NCI-H1417 (cell line): ENCODE data around the gene ESAM.

Experiments used
- DNase-seq, 3 experiments: peaks; one replicate each; lab custom pipeline; 2025; lab: John Stamatoyannopoulos, UW

Gene ESAM

DNA sequence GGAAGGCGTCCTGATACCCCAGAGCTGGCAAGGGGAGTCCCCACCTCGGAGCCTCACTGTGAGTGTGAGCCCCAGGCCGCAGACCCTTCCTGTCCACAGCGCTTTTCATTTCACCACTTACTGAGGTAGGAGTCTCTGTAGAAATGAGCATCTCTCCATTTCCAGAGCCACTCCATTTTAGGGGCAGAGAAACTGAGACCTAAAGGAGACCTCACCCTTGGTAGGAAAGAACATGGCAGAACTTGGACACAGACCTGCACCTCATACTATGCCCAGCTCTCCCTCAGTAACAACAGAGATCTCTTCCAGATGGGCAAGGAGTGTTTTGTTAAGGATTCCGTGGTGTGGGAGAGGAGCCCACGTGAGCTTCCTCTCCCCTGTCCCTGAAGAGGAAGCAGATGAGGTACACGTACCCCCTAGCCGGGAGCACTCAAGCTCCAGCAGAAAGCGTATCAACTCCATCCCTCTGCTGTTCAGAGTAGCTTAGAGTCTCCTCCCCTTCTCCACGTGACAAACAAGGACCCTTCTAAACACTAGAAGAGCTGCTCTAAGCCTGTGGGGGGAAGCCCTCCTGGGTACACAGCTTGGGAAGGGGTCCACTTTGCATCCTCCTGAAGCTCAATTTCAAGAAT, 9.5 kb downstream of the ESAM start:
- no peak for DNase-seq

GRCh38 chr11:124751741-124752470, 10.2 kb downstream of the ESAM start, which contains the start of gene VSIG2:
Gene VSIG2 (minus strand): TSS chr11:124752255. CDS start chr11:124752137, 118 bp downstream.
- no peak for DNase-seq

- DNase-seq, result no peak
These were observed 10.7 kb downstream of the ESAM start for GRCh38 chr11:124751391-124751740.

DNA sequence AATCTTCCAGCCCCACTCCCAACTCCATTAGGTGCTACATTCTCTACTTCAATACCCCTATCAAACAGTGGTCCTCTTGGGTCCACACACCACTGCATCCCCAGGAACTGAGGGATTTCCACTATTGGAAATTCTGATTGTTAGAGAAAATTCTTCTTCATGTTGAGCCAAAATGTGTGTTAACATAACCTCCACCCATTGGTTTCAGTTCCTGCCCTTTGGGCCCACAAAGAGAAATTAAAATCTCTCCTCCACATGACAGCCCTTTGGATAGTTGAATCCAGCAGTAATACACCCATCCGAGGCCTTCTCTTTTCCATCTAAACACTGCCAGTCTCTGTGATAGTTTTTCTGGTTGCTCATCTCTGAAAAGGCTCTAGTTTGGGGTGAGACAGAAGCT, 12.2 kb downstream of the ESAM start:
- DNase-seq, result no peak

GRCh38 chr11:124748481-124749343, 13.4 kb downstream of the ESAM start:
- no peak for DNase-seq

DNA sequence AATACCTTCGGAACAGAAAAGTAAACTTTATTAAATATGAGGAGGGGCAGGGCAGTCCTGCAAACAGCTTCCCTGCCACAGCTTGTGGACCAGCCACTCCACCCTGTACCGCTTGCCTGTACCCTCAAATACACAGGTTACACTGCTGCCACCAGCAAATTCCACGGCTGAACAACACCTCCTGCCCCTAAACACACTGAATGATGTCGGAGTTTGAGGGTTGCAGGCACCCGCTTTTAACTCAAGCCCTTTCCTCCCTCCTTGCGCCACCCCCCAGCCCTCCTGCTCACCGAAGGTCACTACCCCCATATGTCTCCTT, 14.0 kb downstream of the ESAM start:
- DNase-seq, result no peak

GRCh38 chr11:124747406-124748099, 14.5 kb downstream of the ESAM start:
- DNase-seq, result no peak

DNA sequence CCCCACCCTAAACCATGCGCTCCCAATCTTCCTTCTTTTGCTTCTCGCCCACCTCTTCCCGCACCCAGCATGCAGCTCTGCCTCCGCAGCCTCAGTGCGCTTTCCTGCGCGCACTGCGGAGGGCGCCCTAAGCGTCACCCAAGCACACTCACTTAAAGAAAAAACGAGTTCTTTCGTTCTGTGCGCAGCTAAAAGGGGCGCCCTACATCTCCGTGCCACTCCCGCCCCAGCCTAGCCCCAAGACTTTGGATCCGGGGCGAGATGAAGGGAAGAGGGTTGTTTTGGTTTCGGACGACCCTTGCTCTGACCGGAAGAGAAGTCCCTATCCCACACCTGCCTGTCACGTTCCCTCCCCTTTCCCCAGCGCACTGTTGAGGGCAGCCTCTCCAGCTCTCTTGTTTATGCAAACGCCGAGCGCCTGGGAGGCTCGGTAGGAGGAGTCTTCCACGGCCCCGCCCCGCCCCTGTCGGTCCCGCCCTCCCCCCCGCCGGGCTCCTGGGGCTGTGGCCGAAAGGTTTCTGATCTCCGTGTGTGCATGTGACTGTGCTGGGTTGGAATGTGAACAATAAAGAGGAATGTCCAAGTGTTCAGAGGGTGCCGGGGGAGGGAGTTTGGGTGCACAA, 15.4 kb downstream of the ESAM start:
- DNase-seq, result peak; percentile 64 to 91 (median 91)

- DNase-seq, result peak in 2 of 3 experiments; percentile 53 to 62
These were observed 16.1 kb downstream of the ESAM start for GRCh38 chr11:124745835-124746620.

GRCh38 chr11:124745270-124745834, 16.7 kb downstream of the ESAM start:
- DNase-seq, result no peak

- no peak for DNase-seq
These were observed 19.0 kb downstream of the ESAM start for GRCh38 chr11:124743050-124743449.

DNA sequence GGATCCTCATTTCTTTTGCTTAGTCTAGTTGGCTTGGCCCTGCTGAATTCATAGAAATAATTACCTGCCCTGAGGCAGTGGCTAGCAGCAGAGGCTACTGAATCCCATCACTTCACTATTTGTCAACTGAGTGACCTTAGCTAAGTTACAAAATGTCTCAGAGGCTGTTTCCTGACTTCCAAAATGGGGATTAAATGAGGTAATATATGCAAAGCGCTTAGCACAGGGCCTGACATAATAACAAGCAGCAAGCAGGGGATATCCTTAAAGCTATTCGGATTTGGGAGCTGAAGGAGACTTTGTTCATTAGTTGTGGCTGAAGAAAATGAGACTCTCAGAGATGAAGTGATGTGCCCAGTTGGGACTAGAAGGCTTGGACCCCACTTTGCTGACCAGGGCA, 19.5 kb downstream of the ESAM start:
- no peak for DNase-seq

DNA sequence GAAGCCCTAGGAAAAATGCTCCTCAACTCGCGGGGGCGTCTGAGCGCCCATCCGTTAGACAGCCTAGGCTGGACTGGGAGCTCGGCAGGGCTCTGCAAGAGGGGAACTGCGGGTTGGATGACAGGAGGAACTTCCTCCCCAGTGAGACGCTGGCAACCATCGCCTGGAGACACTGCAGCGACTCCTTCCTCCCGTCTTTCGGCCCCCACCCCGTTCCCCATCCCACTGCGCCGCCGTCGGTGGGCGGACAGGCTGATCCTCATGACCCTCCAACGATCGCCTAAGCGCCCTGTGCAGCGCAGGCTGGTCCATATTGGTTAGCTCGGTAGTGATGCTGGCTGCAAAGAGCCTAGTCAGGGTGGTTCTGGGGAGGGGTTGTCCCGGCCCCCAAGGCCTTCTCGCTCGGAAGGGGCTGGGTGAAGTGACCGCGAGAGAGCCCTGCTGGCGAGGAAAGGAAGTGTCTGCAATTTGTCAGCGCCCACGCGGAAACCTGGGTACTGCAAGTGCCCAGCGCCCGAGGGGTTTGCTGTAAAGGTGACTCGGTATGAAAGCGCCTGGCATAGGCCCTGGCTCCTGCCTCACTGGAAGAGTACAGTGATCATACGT, 21.7 kb downstream of the ESAM start:
- DNase-seq, result peak in 2 of 3 experiments; percentile 62 to 74

- DNase-seq, result peak; percentile 90 to 96 (median 94)
These were observed 22.4 kb downstream of the ESAM start, which contains the start of gene NRGN for GRCh38 chr11:124739479-124740276. Gene NRGN (plus strand): TSS chr11:124739942. CDS start chr11:124740085, 143 bp downstream.

DNA sequence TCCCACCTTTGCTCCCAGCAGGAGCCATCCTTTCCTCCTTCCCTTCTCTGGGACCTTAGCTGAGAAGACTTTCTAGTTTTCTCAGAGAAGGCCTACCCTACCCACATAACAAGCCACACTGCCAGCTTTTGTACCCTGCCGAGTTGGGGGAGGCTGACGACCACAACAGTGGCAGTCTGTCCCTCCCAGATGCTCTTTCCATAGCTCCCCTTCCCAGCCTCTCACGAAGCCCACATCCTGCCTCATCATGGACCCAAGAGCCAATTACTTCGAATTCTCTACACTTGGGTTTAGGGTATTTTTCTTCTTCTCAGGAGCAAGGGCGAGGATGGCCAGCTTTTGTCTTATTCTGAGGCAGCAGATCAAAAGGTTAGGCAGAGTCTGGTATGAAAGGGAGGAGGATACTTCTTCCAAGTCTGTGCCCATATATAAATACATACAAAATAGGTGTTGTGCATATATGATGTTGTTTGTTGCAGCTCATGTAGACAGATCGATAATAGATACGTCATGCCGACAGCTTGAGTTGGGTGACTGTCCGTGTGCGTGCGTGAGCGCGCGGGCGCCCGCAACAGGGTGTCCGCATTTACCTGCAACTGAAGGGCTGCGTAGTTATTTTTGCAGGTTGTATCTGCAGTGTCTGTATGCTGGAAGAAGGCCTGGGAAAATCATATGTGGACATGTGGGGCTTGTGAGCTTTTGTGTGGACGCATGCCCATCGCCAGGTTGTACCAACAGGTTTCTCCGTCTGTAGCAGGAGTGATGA, 23.2 kb downstream of the ESAM start:
- DNase-seq, result no peak

DNA sequence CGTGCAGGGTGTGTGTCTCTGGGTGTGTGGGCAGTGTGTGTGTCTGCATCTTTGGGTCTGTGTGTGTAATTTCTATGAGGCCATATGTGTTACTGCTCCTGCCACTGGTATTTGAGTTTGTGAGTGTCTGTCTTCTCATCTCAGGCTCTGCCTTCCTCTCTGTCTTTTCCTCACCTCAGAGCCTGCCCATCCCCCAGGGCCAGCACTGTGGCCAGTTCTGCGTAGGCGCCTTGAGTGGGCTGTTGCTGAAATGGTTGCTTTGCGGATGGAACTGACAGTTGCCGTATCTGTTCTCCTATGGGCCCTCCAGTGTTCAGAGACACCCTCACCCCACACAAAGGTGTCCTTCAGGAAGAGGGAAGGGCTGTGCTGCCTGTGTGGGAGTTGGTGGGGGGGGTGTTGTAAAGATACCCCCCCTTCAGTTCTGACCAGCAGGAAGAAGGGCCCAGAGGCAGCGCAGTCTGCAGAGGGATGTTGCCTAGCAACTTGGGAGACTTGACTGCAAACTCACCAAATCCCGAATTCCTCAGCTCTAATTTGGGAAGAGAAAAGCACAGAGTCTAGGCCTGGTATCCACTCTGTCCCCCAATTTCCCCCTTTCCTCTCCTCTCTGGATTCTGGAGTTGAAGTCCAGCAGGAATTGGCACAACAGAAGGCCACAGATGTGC, 24.3 kb downstream of the ESAM start:
- DNase-seq, result no peak

DNA sequence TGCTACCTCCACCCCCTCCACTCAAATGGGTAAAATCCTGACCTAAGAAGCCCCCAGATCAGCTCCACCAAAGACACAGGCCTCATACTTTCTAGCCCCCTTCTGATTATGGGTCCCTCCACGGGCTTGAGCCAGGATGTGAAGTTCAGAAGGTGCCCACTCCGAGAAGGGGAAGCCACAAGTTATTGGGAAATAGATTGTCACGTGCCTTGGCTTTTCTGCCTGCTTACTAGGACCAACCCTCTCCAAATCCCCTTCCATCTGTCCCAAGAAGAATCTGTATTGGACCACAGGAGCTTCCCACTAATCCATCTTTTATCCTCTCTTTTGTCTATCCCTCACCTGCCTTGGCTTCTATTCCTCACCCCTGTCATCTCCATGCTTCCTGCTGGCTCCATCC, 25.4 kb downstream of the ESAM start:
- no peak for DNase-seq

DNA sequence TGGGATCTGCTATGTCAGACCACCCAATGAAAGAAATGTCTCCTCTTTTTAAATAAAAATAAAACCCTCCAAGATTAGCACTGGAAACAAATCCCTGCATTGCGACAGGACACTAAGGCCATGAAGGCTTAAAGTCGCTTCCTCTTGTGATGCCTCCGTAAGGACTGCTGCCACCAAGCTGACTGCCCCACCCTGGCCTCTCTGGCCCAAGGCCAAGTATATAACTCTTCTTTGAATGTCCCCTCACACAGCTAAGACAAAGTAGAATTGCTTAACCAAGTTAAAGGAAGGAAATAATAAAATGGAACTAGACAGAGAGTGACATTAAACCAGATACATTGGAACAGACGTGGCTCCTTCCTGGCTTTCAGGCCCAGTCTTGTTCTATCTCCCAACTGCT, 29.9 kb downstream of the ESAM start:
- no peak for DNase-seq
